Fibroblast of lung (primary cell): ENCODE results near the gene GNAO1.

Experiments
- CTCF ChIP-seq, 2 donors: IDR thresholded peaks in 1 of 2; conservative IDR thresholded peaks in 1 of 2; 1 replicate in 1 of 2; 2 replicates in 1 of 2; pipeline ENCODE4 v1.5.1; 2011 to 2012; ENCODE audit warnings: low read length in 2 of 2, control low read depth in 1 of 2, inconsistent platforms in 1 of 2, low read depth in 1 of 2, mild to moderate bottlenecking in 1 of 2
- EZH2 ChIP-seq: IDR thresholded peaks from 2 replicates; pipeline ENCODE4 v1.5.1; 2012; ENCODE audit warnings: low read length, control low read depth, mild to moderate bottlenecking; ENCODE audit errors: missing control alignments

DNA sequence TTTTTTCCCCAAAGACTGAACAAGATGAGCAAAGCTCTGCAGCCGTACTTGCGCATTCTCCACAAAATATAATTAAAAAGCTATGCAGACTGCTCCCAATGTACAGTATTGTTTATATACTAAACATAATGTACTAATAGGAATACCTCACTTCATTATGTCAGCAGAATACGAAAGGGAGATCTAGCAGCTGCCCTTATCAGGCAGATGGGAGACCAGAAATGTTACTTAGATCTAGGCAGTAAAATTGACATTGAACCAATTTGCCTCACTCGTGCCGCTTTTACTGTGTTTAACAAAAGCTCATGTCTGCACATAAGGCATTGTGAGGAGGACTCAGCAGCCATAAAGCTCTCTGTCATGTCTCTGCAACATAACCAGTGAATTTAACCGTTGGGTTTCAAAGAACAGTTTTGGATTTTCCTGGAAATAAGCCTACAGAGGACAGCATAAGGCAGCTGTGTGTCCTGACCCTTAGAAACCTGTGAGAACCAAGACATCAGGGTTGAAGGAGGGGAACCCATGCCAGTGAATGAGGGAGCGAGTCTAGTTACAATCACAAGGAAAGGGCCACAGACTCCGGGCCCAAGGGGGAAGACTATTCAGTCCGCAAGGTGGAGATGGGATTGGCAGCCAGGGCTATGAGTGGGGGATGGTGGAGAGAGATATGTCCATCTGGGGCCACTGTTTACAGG, 71.4 kb downstream of the GNAO1 start:
- TF ChIP-seq CTCF (conservative IDR thresholded peaks at IDR 0.05 in 1 of 2, IDR thresholded peaks at IDR 0.05 in 1 of 2; ENCODE audit: low read depth in 1 of 2, low read length in 2 of 2) (no peak), EZH2 (no peak)
